ENCODE results near the gene IRF3.

- no peak for TF ChIP-seq EZH2 (IDR thresholded peaks at IDR 0.05; ENCODE audit: borderline replicate concordance, low read depth, low read length, poor library complexity, severe bottlenecking)
- TF ChIP-seq, protein P1, sequence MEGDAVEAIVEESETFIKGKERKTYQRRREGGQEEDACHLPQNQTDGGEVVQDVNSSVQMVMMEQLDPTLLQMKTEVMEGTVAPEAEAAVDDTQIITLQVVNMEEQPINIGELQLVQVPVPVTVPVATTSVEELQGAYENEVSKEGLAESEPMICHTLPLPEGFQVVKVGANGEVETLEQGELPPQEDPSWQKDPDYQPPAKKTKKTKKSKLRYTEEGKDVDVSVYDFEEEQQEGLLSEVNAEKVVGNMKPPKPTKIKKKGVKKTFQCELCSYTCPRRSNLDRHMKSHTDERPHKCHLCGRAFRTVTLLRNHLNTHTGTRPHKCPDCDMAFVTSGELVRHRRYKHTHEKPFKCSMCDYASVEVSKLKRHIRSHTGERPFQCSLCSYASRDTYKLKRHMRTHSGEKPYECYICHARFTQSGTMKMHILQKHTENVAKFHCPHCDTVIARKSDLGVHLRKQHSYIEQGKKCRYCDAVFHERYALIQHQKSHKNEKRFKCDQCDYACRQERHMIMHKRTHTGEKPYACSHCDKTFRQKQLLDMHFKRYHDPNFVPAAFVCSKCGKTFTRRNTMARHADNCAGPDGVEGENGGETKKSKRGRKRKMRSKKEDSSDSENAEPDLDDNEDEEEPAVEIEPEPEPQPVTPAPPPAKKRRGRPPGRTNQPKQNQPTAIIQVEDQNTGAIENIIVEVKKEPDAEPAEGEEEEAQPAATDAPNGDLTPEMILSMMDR (conservative IDR thresholded peaks at IDR 0.05; ENCODE audit: low read depth, low read length) = no peak
Measured at GRCh38 chr19:49657493-49658138, 8.0 kb downstream of the IRF3 start.

All from A673 (cell line).